Duodenal mucosa (tissue), 2 donors: ENCODE data around the gene ARCN1.

ENCODE experiments used
- H3K27ac ChIP-seq: one replicate; pipeline ENCODE4 v1.7.0; 2013; ENCODE audit warnings: low read depth, low read length
- H3K27me3 ChIP-seq, 2 donors: one replicate each; pipeline ENCODE4 v1.7.0; 2013; ENCODE audit warnings: low read length in 2 of 2, control low read depth in 1 of 2; ENCODE audit not compliant: insufficient read depth in 2 of 2, control insufficient read depth in 1 of 2
- H3K36me3 ChIP-seq, 2 donors: one replicate each; pipeline ENCODE4 v1.7.0; 2013; ENCODE audit warnings: low read length in 2 of 2, control low read depth in 1 of 2; ENCODE audit not compliant: insufficient read depth in 2 of 2, control insufficient read depth in 1 of 2
- H3K4me1 ChIP-seq, 2 donors: one replicate each; pipeline ENCODE4 v1.7.0; 2013; ENCODE audit warnings: low read length in 2 of 2, control low read depth in 1 of 2; ENCODE audit not compliant: insufficient read depth in 2 of 2, control insufficient read depth in 1 of 2
- H3K4me3 ChIP-seq, 2 donors: one replicate each; pipeline ENCODE4 v1.7.0; 2013; ENCODE audit warnings: low read length in 2 of 2, low read depth in 1 of 2
- H3K9ac ChIP-seq, 2 donors: one replicate each; pipeline ENCODE4 v1.7.0; 2013; ENCODE audit warnings: low read length in 2 of 2, low read depth in 1 of 2
- H3K9me3 ChIP-seq, 2 donors: one replicate each; pipeline ENCODE4 v1.7.0; 2013; ENCODE audit warnings: low read length in 2 of 2, control low read depth in 1 of 2; ENCODE audit not compliant: control insufficient read depth in 1 of 2

The ARCN1 gene

DNA sequence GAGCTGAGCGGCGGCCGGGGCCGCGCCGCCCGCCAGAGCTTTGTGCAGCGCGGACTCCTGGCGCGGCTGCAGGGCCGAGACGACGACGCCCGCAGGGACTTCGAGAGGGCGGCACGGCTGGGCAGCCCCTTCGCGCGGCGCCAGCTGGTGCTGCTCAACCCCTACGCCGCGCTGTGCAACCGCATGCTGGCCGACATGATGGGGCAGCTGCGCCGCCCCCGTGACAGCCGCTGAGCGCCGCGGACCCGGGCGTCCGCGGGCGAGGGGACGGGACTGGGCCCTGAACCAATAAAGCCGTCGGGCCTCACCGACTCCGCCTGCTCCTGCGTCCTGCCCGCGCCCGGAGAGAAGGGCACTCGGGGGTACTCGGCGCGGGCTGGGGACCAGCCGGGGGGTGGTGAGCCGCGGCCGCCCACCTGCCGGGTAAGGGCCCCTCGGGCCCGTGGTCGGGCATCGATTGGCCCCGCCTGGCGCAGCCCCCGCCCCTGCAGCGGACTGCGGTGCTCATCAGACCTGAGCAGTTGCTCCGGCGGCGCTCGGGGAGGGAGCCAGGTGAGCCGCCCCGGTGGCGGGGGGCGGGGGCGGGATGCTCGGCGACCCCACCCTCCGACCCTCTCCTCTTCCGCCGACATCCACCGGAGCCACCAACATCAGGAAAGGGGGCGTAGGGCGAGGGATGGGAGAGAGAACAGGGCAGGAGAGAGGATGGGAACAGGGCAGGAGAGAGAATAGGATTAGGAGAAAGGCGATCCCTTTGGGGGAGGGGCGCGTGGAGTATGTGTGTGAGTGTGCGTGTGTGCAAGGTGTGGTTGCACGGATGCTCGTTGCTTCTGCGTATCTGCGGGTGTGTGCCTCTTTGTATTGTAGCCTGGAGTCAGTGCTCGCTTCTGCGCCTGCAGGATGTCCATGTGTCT lies 41.3 kb upstream of the ARCN1 start, which contains the start of gene TMEM25:
Gene TMEM25 (plus strand): TSS at position 510 of the 914 bp plus-strand sequence. CDS start 610 bp downstream, outside the sequence.
- H3K27me3 ChIP-seq: no peaks in the 10 kb centered on the region
- H3K4me3 ChIP-seq: peak within 1 kb of the TSS; percentile 92 to 97
- H3K4me1 ChIP-seq: peaks cover 65 to 78% of the 10 kb centered on the region in 2 donors
- peak within 1 kb of the TSS; percentile 79 to 91 for H3K9ac ChIP-seq
- H3K9me3 ChIP-seq: no peaks in the 10 kb centered on the region
- H3K27ac ChIP-seq: peak within 1 kb of the TSS; percentile 84
- H3K36me3 ChIP-seq: peaks cover 10 to 13% of the 10 kb centered on the region in 2 donors

DNA sequence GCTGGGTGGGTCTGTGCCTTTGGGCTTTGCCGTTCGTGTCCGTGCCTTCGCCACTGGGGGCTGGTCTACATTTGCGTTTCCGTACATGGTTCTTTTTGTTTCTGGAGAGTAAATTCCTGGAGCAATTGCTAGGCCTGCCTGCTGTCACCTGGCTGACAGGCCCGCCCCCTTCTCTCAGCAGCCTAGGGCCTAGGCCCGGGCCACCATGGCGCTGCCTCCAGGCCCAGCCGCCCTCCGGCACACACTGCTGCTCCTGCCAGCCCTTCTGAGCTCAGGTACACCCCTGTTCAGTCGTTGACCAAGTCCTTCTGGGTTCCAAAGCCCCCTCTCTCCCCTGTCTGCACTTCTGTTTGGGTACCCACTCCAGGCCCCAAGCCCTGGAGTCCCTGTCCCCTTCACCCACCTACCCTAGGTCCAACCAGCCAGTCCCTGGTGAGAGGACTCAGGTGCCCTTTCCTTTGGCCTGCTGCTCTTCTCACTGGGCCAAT lies 40.6 kb upstream of the ARCN1 start:
- H3K27me3 ChIP-seq: no peaks in the 10 kb centered on the region
- H3K36me3 ChIP-seq: peaks cover 10 to 13% of the 10 kb centered on the region in 2 donors
- no peaks in the 10 kb centered on the region for H3K9me3 ChIP-seq
- peak overlapping the region; percentile 92 to 97 for H3K4me3 ChIP-seq
- peaks cover 62 to 75% of the 10 kb centered on the region in 2 donors for H3K4me1 ChIP-seq
- peak overlapping the region; percentile 84 for H3K27ac ChIP-seq
- H3K9ac ChIP-seq: peak overlapping the region; percentile 79 to 91

GRCh38 chr11:118532091-118532490 lies 40.1 kb upstream of the ARCN1 start:
- peak overlapping the region; percentile 84 for H3K27ac ChIP-seq
- no peaks in the 10 kb centered on the region for H3K9me3 ChIP-seq
- no peaks in the 10 kb centered on the region for H3K27me3 ChIP-seq
- H3K4me3 ChIP-seq: peak overlapping the region; percentile 92 to 97
- peaks cover 58 to 71% of the 10 kb centered on the region in 2 donors for H3K4me1 ChIP-seq
- H3K36me3 ChIP-seq: peaks cover 10 to 13% of the 10 kb centered on the region in 2 donors
- H3K9ac ChIP-seq: peak overlapping the region; percentile 79 to 91

DNA sequence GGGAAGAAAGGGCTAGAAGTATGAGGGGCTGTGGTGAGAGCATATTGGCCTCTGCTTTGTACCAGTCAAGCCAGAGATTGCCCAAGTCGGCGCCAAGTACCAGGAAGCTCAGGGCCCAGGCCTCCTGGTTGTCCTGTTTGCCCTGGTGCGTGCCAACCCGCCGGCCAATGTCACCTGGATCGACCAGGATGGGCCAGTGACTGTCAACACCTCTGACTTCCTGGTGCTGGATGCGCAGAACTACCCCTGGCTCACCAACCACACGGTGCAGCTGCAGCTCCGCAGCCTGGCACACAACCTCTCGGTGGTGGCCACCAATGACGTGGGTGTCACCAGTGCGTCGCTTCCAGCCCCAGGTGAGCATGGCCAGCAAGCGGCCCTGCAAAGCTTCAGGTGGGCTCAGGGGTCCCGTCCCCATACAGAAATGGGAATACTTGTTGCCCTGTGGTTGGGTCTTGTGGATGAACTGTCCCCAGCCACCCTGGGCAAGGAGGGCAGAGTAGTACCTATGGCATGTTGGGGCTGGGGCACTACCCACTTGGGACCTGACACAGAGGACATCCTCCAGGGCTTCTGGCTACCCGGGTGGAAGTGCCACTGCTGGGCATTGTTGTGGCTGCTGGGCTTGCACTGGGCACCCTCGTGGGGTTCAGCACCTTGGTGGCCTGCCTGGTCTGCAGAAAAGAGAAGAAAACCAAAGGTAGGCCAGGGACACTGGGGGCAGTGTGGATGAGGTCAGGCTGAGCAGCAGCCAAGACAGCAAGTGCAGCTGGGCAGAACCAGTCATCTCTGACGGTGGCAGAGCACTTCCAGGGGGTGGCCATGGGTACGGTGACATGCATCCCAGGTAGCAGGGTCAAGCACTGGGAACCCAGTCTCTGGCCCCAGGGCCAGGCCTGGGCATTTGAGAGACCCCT lies 39.1 kb upstream of the ARCN1 start:
- H3K9ac ChIP-seq: peak overlapping the region; percentile 79 to 91
- no peaks in the 10 kb centered on the region for H3K9me3 ChIP-seq
- H3K4me3 ChIP-seq: peak overlapping the region; percentile 44 to 97
- H3K27ac ChIP-seq: peak overlapping the region; percentile 82
- H3K36me3 ChIP-seq: peaks cover 7 to 13% of the 10 kb centered on the region in 2 donors
- H3K27me3 ChIP-seq: no peaks in the 10 kb centered on the region
- H3K4me1 ChIP-seq: peaks cover 47 to 62% of the 10 kb centered on the region in 2 donors

DNA sequence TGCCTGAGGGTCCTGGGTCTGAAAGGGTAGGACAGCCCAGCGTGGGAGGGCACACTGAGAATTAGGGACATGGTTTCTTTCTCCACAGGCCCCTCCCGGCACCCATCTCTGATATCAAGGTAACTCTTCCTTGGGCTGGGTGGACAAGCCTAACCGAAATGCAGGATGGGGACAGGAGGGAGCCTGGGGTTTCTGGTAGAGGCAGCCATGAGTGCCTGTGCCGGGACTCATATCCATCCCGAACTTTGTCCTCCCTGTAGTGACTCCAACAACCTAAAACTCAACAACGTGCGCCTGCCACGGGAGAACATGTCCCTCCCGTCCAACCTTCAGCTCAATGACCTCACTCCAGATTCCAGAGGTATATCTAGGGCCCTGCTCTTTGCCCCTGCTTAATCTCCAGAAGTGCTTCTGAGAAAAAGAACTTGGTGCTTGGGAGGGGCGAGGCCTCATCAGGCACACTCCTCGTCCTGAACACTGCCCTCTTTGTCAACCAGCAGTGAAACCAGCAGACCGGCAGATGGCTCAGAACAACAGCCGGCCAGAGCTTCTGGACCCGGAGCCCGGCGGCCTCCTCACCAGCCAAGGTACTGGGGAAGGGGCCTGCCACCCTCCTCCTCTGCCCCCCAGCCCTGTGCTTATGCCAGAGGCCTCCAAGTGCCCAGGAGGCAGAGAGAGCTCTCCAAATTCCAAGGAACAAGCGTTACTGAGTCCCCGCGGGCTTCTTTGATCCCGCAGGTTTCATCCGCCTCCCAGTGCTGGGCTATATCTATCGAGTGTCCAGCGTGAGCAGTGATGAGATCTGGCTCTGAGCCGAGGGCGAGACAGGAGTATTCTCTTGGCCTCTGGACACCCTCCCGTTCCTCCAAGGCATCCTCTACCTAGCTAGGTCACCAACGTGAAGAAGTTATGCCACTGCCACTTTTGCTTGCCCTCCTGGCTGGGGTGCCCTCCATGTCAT lies 38.2 kb upstream of the ARCN1 start:
- no peaks in the 10 kb centered on the region for H3K9me3 ChIP-seq
- peaks cover 38 to 52% of the 10 kb centered on the region in 2 donors for H3K4me1 ChIP-seq
- H3K9ac ChIP-seq: peak overlapping the region; percentile 73 to 91
- peaks cover 7 to 13% of the 10 kb centered on the region in 2 donors for H3K36me3 ChIP-seq
- H3K27ac ChIP-seq: peak overlapping the region; percentile 84
- H3K27me3 ChIP-seq: no peaks in the 10 kb centered on the region
- H3K4me3 ChIP-seq: peak overlapping the region; percentile 50 to 97

DNA sequence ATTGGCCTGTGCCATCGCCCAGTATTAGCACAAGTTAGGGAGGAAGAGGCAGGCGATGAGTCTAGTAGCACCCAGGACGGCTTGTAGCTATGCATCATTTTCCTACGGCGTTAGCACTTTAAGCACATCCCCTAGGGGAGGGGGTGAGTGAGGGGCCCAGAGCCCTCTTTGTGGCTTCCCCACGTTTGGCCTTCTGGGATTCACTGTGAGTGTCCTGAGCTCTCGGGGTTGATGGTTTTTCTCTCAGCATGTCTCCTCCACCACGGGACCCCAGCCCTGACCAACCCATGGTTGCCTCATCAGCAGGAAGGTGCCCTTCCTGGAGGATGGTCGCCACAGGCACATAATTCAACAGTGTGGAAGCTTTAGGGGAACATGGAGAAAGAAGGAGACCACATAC lies 36.9 kb upstream of the ARCN1 start:
- Histone ChIP-seq H3K9me3 (no peaks in the 10 kb centered on the region), H3K4me1 (peaks cover 26 to 40% of the 10 kb centered on the region in 2 donors), H3K27me3 (no peaks in the 10 kb centered on the region), H3K4me3 (peak overlapping the region in 1 of 2 donors; percentile 65), H3K27ac (no peak overlapping the region), H3K36me3 (peaks cover 7 to 13% of the 10 kb centered on the region in 2 donors), H3K9ac (peak overlapping the region in 1 of 2 donors; percentile 63)

GRCh38 chr11:118536726-118537125 lies 35.5 kb upstream of the ARCN1 start:
- H3K4me3 ChIP-seq: no peak overlapping the region
- no peaks in the 10 kb centered on the region for H3K9me3 ChIP-seq

GRCh38 chr11:118537409-118537980 lies 34.7 kb upstream of the ARCN1 start:
- no peak overlapping the region for H3K9ac ChIP-seq
- H3K4me3 ChIP-seq: no peak overlapping the region
- H3K27ac ChIP-seq: no peak overlapping the region
- H3K27me3 ChIP-seq: no peaks in the 10 kb centered on the region
- H3K4me1 ChIP-seq: peaks cover 25 to 26% of the 10 kb centered on the region in 2 donors
- H3K36me3 ChIP-seq: peaks cover 7 to 21% of the 10 kb centered on the region in 2 donors
- H3K9me3 ChIP-seq: no peaks in the 10 kb centered on the region

More at GRCh38 chr11:118536726-118537125, 35.5 kb upstream of the ARCN1 start:
- H3K27me3 ChIP-seq: no peaks in the 10 kb centered on the region
- H3K9ac ChIP-seq: no peak overlapping the region
- H3K4me1 ChIP-seq: peaks cover 25 to 34% of the 10 kb centered on the region in 2 donors
- H3K27ac ChIP-seq: no peak overlapping the region
- peaks cover 7 to 16% of the 10 kb centered on the region in 2 donors for H3K36me3 ChIP-seq
